A549 (cell line): ENCODE data around the gene MAST3.

Experiments used
- CBX8 ChIP-seq: fragments of 200-600 bp; sonication (generic); IDR thresholded peaks from 2 replicates; pipeline ENCODE4 v1.6.1; 2016
- JUN ChIP-seq, 2 experiments: fragments of >200 bp; sonication (Bioruptor Twin); formaldehyde crosslinking; IDR thresholded peaks; 2 replicates in 1 of 2; 3 replicates in 1 of 2; pipeline ENCODE4 v1.6.1; 2016 to 2017
- PHF8 ChIP-seq: fragments of 200-600 bp; sonication (generic); IDR thresholded peaks from 2 replicates; pipeline ENCODE4 v1.6.1; 2016; ENCODE audit warnings: low read depth, mild to moderate bottlenecking, antibody characterized with exemption, moderate library complexity, borderline replicate concordance
- POLR2A ChIP-seq: IDR thresholded peaks from 2 replicates; pipeline ENCODE4 v1.6.1; 2012; ENCODE audit warnings: mild to moderate bottlenecking, low read length
- TF ChIP-seq, protein P1 (sequence below): fragments of >200 bp; sonication (Bioruptor Twin); formaldehyde crosslinking; IDR thresholded peaks from 3 replicates; pipeline ENCODE4 v1.5.1; 2016
- TF ChIP-seq, protein P2 (sequence below): fragments of >200 bp; sonication (Bioruptor Twin); formaldehyde crosslinking; IDR thresholded peaks from 3 replicates; pipeline ENCODE4 v1.6.1; 2016

DNA sequence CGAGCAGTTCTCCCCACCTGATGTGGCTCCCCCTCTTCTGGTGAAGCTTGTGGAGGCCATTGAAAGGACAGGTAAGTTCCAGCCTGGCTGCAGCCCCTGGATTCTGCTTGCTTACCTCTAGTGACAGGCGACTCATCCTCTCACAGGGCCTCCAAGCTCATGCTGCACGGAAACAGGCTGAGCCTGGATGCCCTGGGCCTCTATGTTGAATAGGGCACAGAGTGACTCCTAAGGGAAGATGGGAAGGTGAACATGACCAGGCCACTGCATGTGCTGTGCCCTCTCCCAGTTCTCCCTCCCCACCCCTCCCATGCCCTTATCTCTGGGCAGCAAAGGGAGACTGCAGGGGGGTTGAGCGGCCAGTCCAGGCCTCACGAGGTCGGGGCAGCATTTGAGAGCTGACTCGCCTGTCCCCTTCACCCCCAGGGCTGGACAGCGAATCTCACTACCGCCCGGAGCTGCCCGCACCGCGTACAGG lies 63.0 kb downstream of the MAST3 start:
- no peak for TF ChIP-seq POLR2A
- TF ChIP-seq, protein P1, sequence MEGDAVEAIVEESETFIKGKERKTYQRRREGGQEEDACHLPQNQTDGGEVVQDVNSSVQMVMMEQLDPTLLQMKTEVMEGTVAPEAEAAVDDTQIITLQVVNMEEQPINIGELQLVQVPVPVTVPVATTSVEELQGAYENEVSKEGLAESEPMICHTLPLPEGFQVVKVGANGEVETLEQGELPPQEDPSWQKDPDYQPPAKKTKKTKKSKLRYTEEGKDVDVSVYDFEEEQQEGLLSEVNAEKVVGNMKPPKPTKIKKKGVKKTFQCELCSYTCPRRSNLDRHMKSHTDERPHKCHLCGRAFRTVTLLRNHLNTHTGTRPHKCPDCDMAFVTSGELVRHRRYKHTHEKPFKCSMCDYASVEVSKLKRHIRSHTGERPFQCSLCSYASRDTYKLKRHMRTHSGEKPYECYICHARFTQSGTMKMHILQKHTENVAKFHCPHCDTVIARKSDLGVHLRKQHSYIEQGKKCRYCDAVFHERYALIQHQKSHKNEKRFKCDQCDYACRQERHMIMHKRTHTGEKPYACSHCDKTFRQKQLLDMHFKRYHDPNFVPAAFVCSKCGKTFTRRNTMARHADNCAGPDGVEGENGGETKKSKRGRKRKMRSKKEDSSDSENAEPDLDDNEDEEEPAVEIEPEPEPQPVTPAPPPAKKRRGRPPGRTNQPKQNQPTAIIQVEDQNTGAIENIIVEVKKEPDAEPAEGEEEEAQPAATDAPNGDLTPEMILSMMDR: no peak
- TF ChIP-seq CBX8: no peak
- no peak for TF ChIP-seq PHF8
- no peak for TF ChIP-seq JUN (IDR thresholded peaks at IDR 0.05)
- TF ChIP-seq, protein P2, sequence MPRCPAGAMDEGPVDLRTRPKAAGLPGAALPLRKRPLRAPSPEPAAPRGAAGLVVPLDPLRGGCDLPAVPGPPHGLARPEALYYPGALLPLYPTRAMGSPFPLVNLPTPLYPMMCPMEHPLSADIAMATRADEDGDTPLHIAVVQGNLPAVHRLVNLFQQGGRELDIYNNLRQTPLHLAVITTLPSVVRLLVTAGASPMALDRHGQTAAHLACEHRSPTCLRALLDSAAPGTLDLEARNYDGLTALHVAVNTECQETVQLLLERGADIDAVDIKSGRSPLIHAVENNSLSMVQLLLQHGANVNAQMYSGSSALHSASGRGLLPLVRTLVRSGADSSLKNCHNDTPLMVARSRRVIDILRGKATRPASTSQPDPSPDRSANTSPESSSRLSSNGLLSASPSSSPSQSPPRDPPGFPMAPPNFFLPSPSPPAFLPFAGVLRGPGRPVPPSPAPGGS: no peak
